Neural progenitor cell (in vitro differentiated cells): ENCODE measurements around the gene SPRED3.

ENCODE experiments used
- EZH2phosphoT487 ChIP-seq: fragments of 200-600 bp; sonication (generic); IDR thresholded peaks from 2 replicates; pipeline ENCODE4 v1.6.1; 2017; ENCODE audit warnings: antibody characterized with exemption
- TF ChIP-seq, protein P1 (sequence below): fragments of 200-600 bp; sonication (generic); IDR thresholded peaks from 2 replicates; pipeline ENCODE4 v1.5.1; 2017; ENCODE audit warnings: antibody characterized with exemption, mild to moderate bottlenecking

DNA sequence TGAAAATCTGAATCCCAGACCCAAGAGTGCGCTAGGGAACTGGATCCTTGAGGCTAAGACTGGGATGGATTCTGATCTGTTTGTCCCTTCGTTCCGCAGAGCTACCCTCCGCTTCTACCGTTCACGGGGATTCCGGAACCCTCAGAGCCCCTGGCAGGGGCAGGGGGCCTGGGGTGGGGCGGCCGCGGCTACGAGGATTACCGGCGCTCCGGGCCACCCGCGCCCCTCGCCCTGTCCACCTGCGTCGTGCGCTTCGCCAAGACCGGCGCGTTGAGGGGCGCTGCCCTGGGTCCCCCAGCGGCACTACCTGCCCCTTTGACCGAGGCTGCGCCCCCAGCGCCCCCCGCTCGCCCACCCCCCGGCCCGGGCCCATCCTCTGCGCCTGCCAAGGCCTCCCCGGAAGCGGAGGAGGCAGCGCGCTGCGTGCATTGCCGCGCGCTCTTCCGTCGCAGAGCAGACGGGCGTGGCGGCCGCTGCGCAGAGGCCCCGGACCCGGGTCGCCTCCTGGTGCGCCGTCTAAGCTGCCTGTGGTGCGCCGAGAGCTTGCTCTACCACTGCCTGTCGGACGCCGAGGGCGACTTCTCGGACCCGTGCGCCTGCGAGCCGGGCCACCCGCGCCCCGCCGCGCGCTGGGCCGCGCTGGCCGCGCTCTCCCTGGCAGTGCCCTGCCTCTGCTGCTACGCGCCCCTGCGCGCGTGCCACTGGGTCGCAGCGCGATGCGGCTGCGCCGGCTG lies 7.1 kb downstream of the SPRED3 start:
- TF ChIP-seq, protein P1, sequence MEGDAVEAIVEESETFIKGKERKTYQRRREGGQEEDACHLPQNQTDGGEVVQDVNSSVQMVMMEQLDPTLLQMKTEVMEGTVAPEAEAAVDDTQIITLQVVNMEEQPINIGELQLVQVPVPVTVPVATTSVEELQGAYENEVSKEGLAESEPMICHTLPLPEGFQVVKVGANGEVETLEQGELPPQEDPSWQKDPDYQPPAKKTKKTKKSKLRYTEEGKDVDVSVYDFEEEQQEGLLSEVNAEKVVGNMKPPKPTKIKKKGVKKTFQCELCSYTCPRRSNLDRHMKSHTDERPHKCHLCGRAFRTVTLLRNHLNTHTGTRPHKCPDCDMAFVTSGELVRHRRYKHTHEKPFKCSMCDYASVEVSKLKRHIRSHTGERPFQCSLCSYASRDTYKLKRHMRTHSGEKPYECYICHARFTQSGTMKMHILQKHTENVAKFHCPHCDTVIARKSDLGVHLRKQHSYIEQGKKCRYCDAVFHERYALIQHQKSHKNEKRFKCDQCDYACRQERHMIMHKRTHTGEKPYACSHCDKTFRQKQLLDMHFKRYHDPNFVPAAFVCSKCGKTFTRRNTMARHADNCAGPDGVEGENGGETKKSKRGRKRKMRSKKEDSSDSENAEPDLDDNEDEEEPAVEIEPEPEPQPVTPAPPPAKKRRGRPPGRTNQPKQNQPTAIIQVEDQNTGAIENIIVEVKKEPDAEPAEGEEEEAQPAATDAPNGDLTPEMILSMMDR, result no peak
- TF ChIP-seq EZH2phosphoT487, result no peak
